KMS-11 (cell line): ENCODE measurements around the gene ASNS.

Experiments
- H2AFZ ChIP-seq: fragments of 200-600 bp; sonication (generic); 2 replicates; pipeline ENCODE4 v1.6.1; 2016; ENCODE audit warnings: antibody characterized with exemption, mixed run types, low read depth
- H3K27ac ChIP-seq: fragments of 200-600 bp; sonication (generic); 2 replicates; pipeline ENCODE4 v1.6.1; 2016; ENCODE audit warnings: mild to moderate bottlenecking, mixed run types
- H3K27me3 ChIP-seq: fragments of 200-600 bp; sonication (generic); 2 replicates; pipeline ENCODE4 v1.6.1; 2017; ENCODE audit warnings: mild to moderate bottlenecking, low read depth, mixed run types, moderate library complexity; ENCODE audit not compliant: insufficient read depth
- H3K36me3 ChIP-seq: fragments of 200-600 bp; sonication (generic); 2 replicates; pipeline ENCODE4 v1.6.1; 2017; ENCODE audit warnings: mild to moderate bottlenecking, mixed run types; ENCODE audit not compliant: insufficient read depth
- H3K4me1 ChIP-seq: fragments of 200-600 bp; sonication (generic); 2 replicates; pipeline ENCODE4 v1.6.1; 2016; ENCODE audit warnings: mild to moderate bottlenecking, low read depth, mixed run types; ENCODE audit not compliant: poor library complexity, severe bottlenecking
- H3K4me2 ChIP-seq: fragments of 200-600 bp; sonication (generic); 2 replicates; pipeline ENCODE4 v1.7.0; 2016; ENCODE audit warnings: mild to moderate bottlenecking, mixed run types
- H3K4me3 ChIP-seq: fragments of 200-600 bp; sonication (generic); IDR thresholded peaks from 2 replicates; pipeline ENCODE4 v1.6.1; 2017; ENCODE audit warnings: low read depth, low read length, mixed read lengths; ENCODE audit not compliant: insufficient read depth
- H3K79me2 ChIP-seq: fragments of 200-600 bp; sonication (generic); 2 replicates; pipeline ENCODE4 v1.6.1; 2016; ENCODE audit warnings: low read depth, mixed run types; ENCODE audit not compliant: insufficient read depth
- H3K9ac ChIP-seq: fragments of 200-600 bp; sonication (generic); 2 replicates; pipeline ENCODE4 v1.6.1; 2016; ENCODE audit warnings: mild to moderate bottlenecking, mixed run types
- H4K20me1 ChIP-seq: fragments of 200-600 bp; sonication (generic); 2 replicates; pipeline ENCODE4 v1.6.1; 2016; ENCODE audit warnings: mild to moderate bottlenecking, mixed run types; ENCODE audit not compliant: insufficient read depth
- CTCF ChIP-seq: fragments of 200-600 bp; sonication (generic); conservative IDR thresholded peaks from 2 replicates; pipeline ENCODE4 v1.6.1; 2017; ENCODE audit warnings: low read depth, mild to moderate bottlenecking, antibody characterized with exemption, low read length, moderate library complexity, mixed read lengths

Gene ASNS

GRCh38 chr7:97844036-97844435, 28.2 kb downstream of the ASNS start:
- no peak overlapping the region for H3K9ac ChIP-seq
- no peaks in the 10 kb centered on the region for H3K4me1 ChIP-seq
- H2AFZ ChIP-seq: no peak overlapping the region
- H3K27me3 ChIP-seq: no peaks in the 10 kb centered on the region
- no peak overlapping the region for H3K27ac ChIP-seq
- H4K20me1 ChIP-seq: no peaks in the 10 kb centered on the region
- H3K79me2 ChIP-seq: no peaks in the 10 kb centered on the region
- H3K4me2 ChIP-seq: no peak overlapping the region
- no peak for TF ChIP-seq CTCF
- no peak overlapping the region for H3K4me3 ChIP-seq
- H3K36me3 ChIP-seq: no peaks in the 10 kb centered on the region

- no peak overlapping the region for H3K27ac ChIP-seq
- H3K9ac ChIP-seq: no peak overlapping the region
- no peaks in the 10 kb centered on the region for H4K20me1 ChIP-seq
- H3K27me3 ChIP-seq: no peaks in the 10 kb centered on the region
- H2AFZ ChIP-seq: no peak overlapping the region
- no peak overlapping the region for H3K4me3 ChIP-seq
- no peak overlapping the region for H3K4me2 ChIP-seq
- TF ChIP-seq CTCF: no peak
- H3K36me3 ChIP-seq: no peaks in the 10 kb centered on the region
- H3K79me2 ChIP-seq: no peaks in the 10 kb centered on the region
- no peaks in the 10 kb centered on the region for H3K4me1 ChIP-seq
These were observed 29.3 kb downstream of the ASNS start for GRCh38 chr7:97842772-97843345.

GRCh38 chr7:97842006-97842405, 30.2 kb downstream of the ASNS start:
- no peaks in the 10 kb centered on the region for H3K79me2 ChIP-seq
- no peaks in the 10 kb centered on the region for H3K4me1 ChIP-seq
- no peak overlapping the region for H3K4me2 ChIP-seq
- H3K27me3 ChIP-seq: no peaks in the 10 kb centered on the region
- no peak for TF ChIP-seq CTCF
- no peaks in the 10 kb centered on the region for H3K36me3 ChIP-seq
- H3K9ac ChIP-seq: no peak overlapping the region
- no peaks in the 10 kb centered on the region for H4K20me1 ChIP-seq
- H3K27ac ChIP-seq: no peak overlapping the region
- no peak overlapping the region for H2AFZ ChIP-seq
- no peak overlapping the region for H3K4me3 ChIP-seq

- no peaks in the 10 kb centered on the region for H4K20me1 ChIP-seq
- no peaks in the 10 kb centered on the region for H3K27me3 ChIP-seq
- H2AFZ ChIP-seq: peak overlapping the region; percentile 46; the same call in 1 of the 2 replicates
- no peak overlapping the region for H3K9ac ChIP-seq
- H3K4me2 ChIP-seq: no peak overlapping the region
- H3K27ac ChIP-seq: no peak overlapping the region
- H3K4me3 ChIP-seq: no peak overlapping the region
- no peaks in the 10 kb centered on the region for H3K4me1 ChIP-seq
- H3K36me3 ChIP-seq: no peaks in the 10 kb centered on the region
- peak; percentile 85 for TF ChIP-seq CTCF
- no peaks in the 10 kb centered on the region for H3K79me2 ChIP-seq
These were observed 36.7 kb downstream of the ASNS start for GRCh38 chr7:97835296-97836138.
